GM19328 (cell line): ENCODE measurements around the gene DOK3.

ENCODE experiments used
- ATAC-seq: cut with Tn5 transposase; IDR thresholded peaks from one replicate; pipeline ENCODE4 v1.9.1; 2021; ENCODE audit warnings: mild to moderate bottlenecking, moderate library complexity; ENCODE audit not compliant: unreplicated experiment

Gene DOK3

GRCh38 chr5:177484902-177485549 lies 24.6 kb downstream of the DOK3 start:
- no peak for ATAC-seq

GRCh38 chr5:177483994-177484901 lies 25.4 kb downstream of the DOK3 start:
- ATAC-seq = no peak

- no peak for ATAC-seq
Measured at GRCh38 chr5:177483042-177483441, 26.6 kb downstream of the DOK3 start.

GRCh38 chr5:177482359-177482795 lies 27.2 kb downstream of the DOK3 start:
- ATAC-seq = no peak

- ATAC-seq = no peak
Measured at GRCh38 chr5:177479774-177480173, 29.9 kb downstream of the DOK3 start.

GRCh38 chr5:177478711-177479646 lies 30.6 kb downstream of the DOK3 start:
- ATAC-seq = no peak

GRCh38 chr5:177477701-177478477 lies 31.7 kb downstream of the DOK3 start:
- no peak for ATAC-seq

- ATAC-seq = no peak
Measured at GRCh38 chr5:177476531-177477233, 32.9 kb downstream of the DOK3 start.

GRCh38 chr5:177475563-177476427 lies 33.8 kb downstream of the DOK3 start:
- ATAC-seq = no peak

GRCh38 chr5:177474846-177475562 lies 34.6 kb downstream of the DOK3 start:
- no peak for ATAC-seq

GRCh38 chr5:177474002-177474476 lies 35.6 kb downstream of the DOK3 start:
- no peak for ATAC-seq

GRCh38 chr5:177473443-177474001 lies 36.1 kb downstream of the DOK3 start, which contains the start of gene DBN1:
Gene DBN1 (minus strand): TSS chr5:177473634. CDS start chr5:177473521, 113 bp downstream.
- no peak for ATAC-seq

- ATAC-seq = no peak
Measured at GRCh38 chr5:177472460-177473442, 36.9 kb downstream of the DOK3 start.

GRCh38 chr5:177471610-177472356 lies 37.8 kb downstream of the DOK3 start:
- no peak for ATAC-seq

GRCh38 chr5:177470759-177471536 lies 38.7 kb downstream of the DOK3 start:
- no peak for ATAC-seq
